GM19239 (cell line): ENCODE data around the gene STK16.

Source experiments
- DNase-seq: peaks from one replicate; pipeline ENCODE4 v3.0.0; 2011; ENCODE audit warnings: low spot score; ENCODE audit not compliant: insufficient read length
- FAIRE-seq: peaks from 2 replicates; lab custom pipeline; 2011; peaks lifted over from hg19 to GRCh38; lab: Jason Lieb, UNC

STK16 gene

GRCh38 chr2:219261024-219261855, 16.0 kb downstream of the STK16 start:
- DNase-seq (no peak), FAIRE-seq (no peak)

GRCh38 chr2:219266232-219266631, 21.0 kb downstream of the STK16 start:
- FAIRE-seq (no peak), DNase-seq (no peak)

GRCh38 chr2:219266886-219267285, 21.6 kb downstream of the STK16 start:
- FAIRE-seq (no peak), DNase-seq (no peak)

GRCh38 chr2:219268294-219268693, 23.0 kb downstream of the STK16 start:
- FAIRE-seq (no peak), DNase-seq (no peak)

- no peak for FAIRE-seq
- no peak for DNase-seq
Observed at GRCh38 chr2:219269362-219270054, 24.2 kb downstream of the STK16 start.

- no peak for FAIRE-seq
- DNase-seq: no peak
Observed at GRCh38 chr2:219270055-219270372, 24.7 kb downstream of the STK16 start.

- FAIRE-seq (no peak), DNase-seq (no peak)
Observed at GRCh38 chr2:219271021-219271420, 25.7 kb downstream of the STK16 start.

- FAIRE-seq: no peak
- DNase-seq: no peak
Observed at GRCh38 chr2:219272356-219272755, 27.1 kb downstream of the STK16 start.

- DNase-seq: no peak
- FAIRE-seq: no peak
Observed at GRCh38 chr2:219272995-219273394, 27.7 kb downstream of the STK16 start.

GRCh38 chr2:219273937-219274336, 28.7 kb downstream of the STK16 start:
- no peak for FAIRE-seq
- DNase-seq: no peak

- FAIRE-seq: no peak
- DNase-seq: no peak
Observed at GRCh38 chr2:219274361-219274921, 29.2 kb downstream of the STK16 start.

- DNase-seq (peak; percentile 68), FAIRE-seq (no peak)
Observed at GRCh38 chr2:219277703-219278654, 32.7 kb downstream of the STK16 start.

GRCh38 chr2:219278655-219279150, 33.4 kb downstream of the STK16 start:
- DNase-seq: no peak

GRCh38 chr2:219279151-219279915, 34.1 kb downstream of the STK16 start, which contains the start of gene DNAJB2:
Gene DNAJB2, plus strand, starts transcription at chr2:219279366. Its CDS starts 468 bp downstream, at chr2:219279834.
- FAIRE-seq (peak; percentile 95), DNase-seq (peak; percentile 99)

More at GRCh38 chr2:219278655-219279150, 33.4 kb downstream of the STK16 start:
- no peak for FAIRE-seq

GRCh38 chr2:219279916-219280516, 34.7 kb downstream of the STK16 start:
- peak; percentile 92 for FAIRE-seq
- DNase-seq: no peak

- DNase-seq: no peak
- FAIRE-seq: no peak
Observed at GRCh38 chr2:219280651-219281050, 35.4 kb downstream of the STK16 start.

- FAIRE-seq: no peak
Observed at GRCh38 chr2:219281588-219281987, 36.3 kb downstream of the STK16 start.

GRCh38 chr2:219282375-219282774, 37.1 kb downstream of the STK16 start:
- FAIRE-seq: no peak
- no peak for DNase-seq

More at GRCh38 chr2:219281588-219281987, 36.3 kb downstream of the STK16 start:
- DNase-seq: no peak
